Prostate gland (tissue), 2 donors: ENCODE results near the gene B4GALNT2.
"Not testable (repeated sequence)": the region's sequence is repeated elsewhere in the genome, so short reads cannot be mapped to it uniquely, and the experiment has no call there.

Source experiments
- CTCF ChIP-seq, 4 experiments: fragments of 200-600 bp in 2 of 4; fragments of 450-650 bp in 2 of 4; sonication (generic) in 2 of 4; IDR thresholded peaks; 1 replicate in 3 of 4; 2 replicates in 1 of 4; pipeline ENCODE4 v1.5.1; 2016 to 2019; ENCODE audit warnings: antibody characterized with exemption in 4 of 4, mild to moderate bottlenecking in 2 of 4, moderate library complexity in 2 of 4
- POLR2AphosphoS5 ChIP-seq: sonication (generic); formaldehyde crosslinking; IDR thresholded peaks from one replicate; pipeline ENCODE4 v1.6.1; 2017; ENCODE audit warnings: antibody characterized with exemption

- TF ChIP-seq CTCF (IDR thresholded peaks at IDR 0.05); POLR2AphosphoS5: not testable (repeated sequence)
These were observed 29.2 kb upstream of the B4GALNT2 start for GRCh38 chr17:49103360-49103759.
